HCT116 (cell line): Measurements from ENCODE around the gene HDLBP.

Experiments
- EGR1 ChIP-seq: IDR thresholded peaks from 2 replicates; pipeline ENCODE4 v1.6.1; 2012; ENCODE audit warnings: low read depth
- EZH2 ChIP-seq: fragments of 200-600 bp; sonication (generic); IDR thresholded peaks from 2 replicates; pipeline ENCODE4 v1.6.1; 2017; ENCODE audit warnings: antibody characterized with exemption, mixed run types
- EZH2phosphoT487 ChIP-seq: fragments of 200-600 bp; IDR thresholded peaks from 2 replicates; pipeline ENCODE4 v1.6.1; 2018; ENCODE audit warnings: antibody characterized with exemption, borderline replicate concordance
- POLR2AphosphoS5 ChIP-seq: IDR thresholded peaks from 2 replicates; pipeline ENCODE4 v1.6.1; 2011; ENCODE audit warnings: mild to moderate bottlenecking, low read depth, low read length, moderate library complexity
- YY1 ChIP-seq: IDR thresholded peaks from 2 replicates; pipeline ENCODE4 v1.6.1; 2011; ENCODE audit warnings: low read length, low read depth, moderate library complexity, mild to moderate bottlenecking; ENCODE audit not compliant: insufficient replicate concordance; ENCODE audit errors: extremely low read depth
- TF ChIP-seq, protein P1 (sequence below), 3 experiments: fragments of 200-600 bp in 1 of 3; sonication (generic) in 1 of 3; IDR thresholded peaks in 2 of 3; conservative IDR thresholded peaks in 1 of 3; 2 replicates each; pipeline ENCODE4 v1.5.1; 2012 to 2017; ENCODE audit warnings: low read depth in 2 of 3, low read length in 2 of 3, antibody characterized with exemption in 1 of 3, borderline replicate concordance in 1 of 3, control low read depth in 1 of 3, mild to moderate bottlenecking in 1 of 3, mixed read lengths in 1 of 3, mixed run types in 1 of 3, moderate library complexity in 1 of 3; ENCODE audit not compliant: insufficient read depth in 1 of 3

DNA sequence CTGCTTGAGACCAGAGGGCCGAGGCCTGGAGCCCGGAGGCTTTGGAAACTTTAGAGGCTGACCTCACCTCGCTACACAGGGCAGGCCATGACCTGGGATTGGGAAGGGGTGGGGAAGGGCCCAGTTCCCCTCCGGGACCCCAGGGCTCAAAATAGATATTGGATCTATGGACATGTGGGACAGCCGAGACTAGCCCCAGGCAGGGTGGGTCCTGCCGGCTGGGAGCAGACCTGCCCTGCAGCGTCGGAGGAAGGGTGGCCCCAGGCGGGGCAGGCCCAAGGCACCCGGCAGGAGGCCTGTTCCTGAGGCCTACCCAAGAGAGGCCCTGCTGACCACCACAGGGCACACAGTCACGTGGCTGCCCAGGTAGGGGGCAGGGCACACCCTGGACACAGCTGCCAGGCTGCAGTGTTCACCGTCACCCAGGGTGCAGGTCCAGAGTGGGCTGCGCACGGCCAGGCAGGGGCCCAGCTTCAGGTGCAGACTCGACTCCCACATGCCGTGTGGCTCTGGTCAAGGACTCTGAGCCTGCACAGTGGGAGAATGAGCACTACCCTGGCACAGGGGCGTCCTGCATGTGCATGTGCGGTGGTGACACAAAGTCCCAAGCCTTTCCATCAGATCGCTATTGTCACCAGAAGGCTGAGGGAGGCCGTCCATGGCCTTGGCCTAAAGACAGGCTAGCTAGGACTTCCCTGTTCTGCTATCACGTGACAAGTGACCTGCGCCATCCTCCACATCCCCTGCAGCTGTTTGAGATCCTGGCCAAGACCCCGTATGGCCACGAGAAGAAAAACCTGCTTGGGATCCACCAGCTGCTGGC, 113.8 kb downstream of the HDLBP start:
- TF ChIP-seq YY1 (no peak), POLR2AphosphoS5 (no peak), EZH2 (no peak), EGR1 (no peak), EZH2phosphoT487 (no peak)
- TF ChIP-seq, protein P1, sequence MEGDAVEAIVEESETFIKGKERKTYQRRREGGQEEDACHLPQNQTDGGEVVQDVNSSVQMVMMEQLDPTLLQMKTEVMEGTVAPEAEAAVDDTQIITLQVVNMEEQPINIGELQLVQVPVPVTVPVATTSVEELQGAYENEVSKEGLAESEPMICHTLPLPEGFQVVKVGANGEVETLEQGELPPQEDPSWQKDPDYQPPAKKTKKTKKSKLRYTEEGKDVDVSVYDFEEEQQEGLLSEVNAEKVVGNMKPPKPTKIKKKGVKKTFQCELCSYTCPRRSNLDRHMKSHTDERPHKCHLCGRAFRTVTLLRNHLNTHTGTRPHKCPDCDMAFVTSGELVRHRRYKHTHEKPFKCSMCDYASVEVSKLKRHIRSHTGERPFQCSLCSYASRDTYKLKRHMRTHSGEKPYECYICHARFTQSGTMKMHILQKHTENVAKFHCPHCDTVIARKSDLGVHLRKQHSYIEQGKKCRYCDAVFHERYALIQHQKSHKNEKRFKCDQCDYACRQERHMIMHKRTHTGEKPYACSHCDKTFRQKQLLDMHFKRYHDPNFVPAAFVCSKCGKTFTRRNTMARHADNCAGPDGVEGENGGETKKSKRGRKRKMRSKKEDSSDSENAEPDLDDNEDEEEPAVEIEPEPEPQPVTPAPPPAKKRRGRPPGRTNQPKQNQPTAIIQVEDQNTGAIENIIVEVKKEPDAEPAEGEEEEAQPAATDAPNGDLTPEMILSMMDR (IDR thresholded peaks at IDR 0.05 in 2 of 3, conservative IDR thresholded peaks at IDR 0.05 in 1 of 3; ENCODE audit: borderline replicate concordance in 1 of 3, insufficient read depth in 1 of 3, low read depth in 2 of 3, low read length in 2 of 3): no peak
